Measurements from ENCODE around the gene IRS2. TPM values are rescaled to one million over a fixed set of nuclear protein-coding genes. Genes with fewer than 3 reads are reported as not detected.

IRS2 gene
- total and polyA plus RNA-seq, 4 donors: 4.0 to 9.1 (median 6.7) TPM

GRCh38 chr13:109735436-109735966, 50.9 kb downstream of the IRS2 start:
- DNase-seq (ENCODE audit: low spot score): no peak
- no peak overlapping the region for H3K27ac ChIP-seq (ENCODE audit: low read depth in 1 of 2, low read length in 2 of 2)
- no peaks in the 10 kb centered on the region for H3K9me3 ChIP-seq (ENCODE audit: control insufficient read depth in 4 of 4, low read length in 3 of 4)
- H3K4me1 ChIP-seq (ENCODE audit: control insufficient read depth in 4 of 4, insufficient read depth in 4 of 4, low read length in 3 of 4): no peaks in the 10 kb centered on the region
- WGBS: 91% methylated on average over 4 of the region's 4 CpGs
- H3K27me3 ChIP-seq (ENCODE audit: control insufficient read depth in 4 of 4, insufficient read depth in 4 of 4, low read length in 3 of 4): no peaks in the 10 kb centered on the region
- no peak overlapping the region for H3K9ac ChIP-seq (ENCODE audit: low read depth in 1 of 2, low read length in 2 of 2)
- no peak overlapping the region for H3K4me3 ChIP-seq (ENCODE audit: low read depth in 1 of 3, low read length in 3 of 3)
- TF ChIP-seq HNF4G (IDR thresholded peaks at IDR 0.05) (no peak), ATF3 (IDR thresholded peaks at IDR 0.05) (no peak)
- no peaks in the 10 kb centered on the region for H3K36me3 ChIP-seq (ENCODE audit: control insufficient read depth in 4 of 4, insufficient read depth in 3 of 4, low read depth in 1 of 4, low read length in 3 of 4)

GRCh38 chr13:109734002-109734785, 52.2 kb downstream of the IRS2 start:
- H3K27me3 ChIP-seq (ENCODE audit: control insufficient read depth in 4 of 4, insufficient read depth in 4 of 4, low read length in 3 of 4): no peaks in the 10 kb centered on the region
- no peaks in the 10 kb centered on the region for H3K9me3 ChIP-seq (ENCODE audit: control insufficient read depth in 4 of 4, low read length in 3 of 4)
- H3K36me3 ChIP-seq (ENCODE audit: control insufficient read depth in 4 of 4, insufficient read depth in 3 of 4, low read depth in 1 of 4, low read length in 3 of 4): no peaks in the 10 kb centered on the region
- H3K9ac ChIP-seq (ENCODE audit: low read depth in 1 of 2, low read length in 2 of 2): no peak overlapping the region
- DNase-seq (ENCODE audit: low spot score): no peak
- H3K4me3 ChIP-seq (ENCODE audit: low read depth in 1 of 3, low read length in 3 of 3): no peak overlapping the region
- no peak overlapping the region for H3K27ac ChIP-seq (ENCODE audit: low read depth in 1 of 2, low read length in 2 of 2)
- no peaks in the 10 kb centered on the region for H3K4me1 ChIP-seq (ENCODE audit: control insufficient read depth in 4 of 4, insufficient read depth in 4 of 4, low read length in 3 of 4)
- TF ChIP-seq EGR1 (IDR thresholded peaks at IDR 0.05; ENCODE audit: low read depth in 2 of 2): no peak
- TF ChIP-seq ATF3 (IDR thresholded peaks at IDR 0.05): no peak
- no peak for TF ChIP-seq FOXA2 (IDR thresholded peaks at IDR 0.05)
- no peak for TF ChIP-seq YY1 (IDR thresholded peaks at IDR 0.05)
- no peak for TF ChIP-seq NR2F2 (IDR thresholded peaks at IDR 0.05)
- no peak for TF ChIP-seq ZBTB33 (IDR thresholded peaks at IDR 0.05)
- no peak for TF ChIP-seq HNF4G (IDR thresholded peaks at IDR 0.05)
- no peak for TF ChIP-seq SP1 (IDR thresholded peaks at IDR 0.05)
- TF ChIP-seq FOXA1 (IDR thresholded peaks at IDR 0.05): no peak
- 92% methylated on average over 21 of the region's 21 CpGs for WGBS

GRCh38 chr13:109733550-109733949, 52.8 kb downstream of the IRS2 start:
- DNase-seq (ENCODE audit: low spot score): no peak
- H3K9ac ChIP-seq (ENCODE audit: low read depth in 1 of 2, low read length in 2 of 2): no peak overlapping the region
- no peaks in the 10 kb centered on the region for H3K36me3 ChIP-seq (ENCODE audit: control insufficient read depth in 4 of 4, insufficient read depth in 3 of 4, low read depth in 1 of 4, low read length in 3 of 4)
- 92% methylated on average over 29 of the region's 29 CpGs for WGBS
- H3K4me1 ChIP-seq (ENCODE audit: control insufficient read depth in 4 of 4, insufficient read depth in 4 of 4, low read length in 3 of 4): no peaks in the 10 kb centered on the region
- no peak overlapping the region for H3K27ac ChIP-seq (ENCODE audit: low read depth in 1 of 2, low read length in 2 of 2)
- H3K27me3 ChIP-seq (ENCODE audit: control insufficient read depth in 4 of 4, insufficient read depth in 4 of 4, low read length in 3 of 4): no peaks in the 10 kb centered on the region
- H3K9me3 ChIP-seq (ENCODE audit: control insufficient read depth in 4 of 4, low read length in 3 of 4): no peaks in the 10 kb centered on the region
- H3K4me3 ChIP-seq (ENCODE audit: low read depth in 1 of 3, low read length in 3 of 3): no peak overlapping the region
- TF ChIP-seq HNF4G (IDR thresholded peaks at IDR 0.05): no peak
- TF ChIP-seq NR2F2 (IDR thresholded peaks at IDR 0.05): no peak
- no peak for TF ChIP-seq ZBTB33 (IDR thresholded peaks at IDR 0.05)
- TF ChIP-seq JUND (IDR thresholded peaks at IDR 0.05): no peak
- no peak for TF ChIP-seq GABPA (IDR thresholded peaks at IDR 0.05 in 1 of 2, conservative IDR thresholded peaks at IDR 0.05 in 1 of 2)
- TF ChIP-seq RAD21 (IDR thresholded peaks at IDR 0.05): no peak
- TF ChIP-seq FOXA1 (IDR thresholded peaks at IDR 0.05): no peak
- no peak for TF ChIP-seq REST (IDR thresholded peaks at IDR 0.05)
- no peak for TF ChIP-seq CTCF (IDR thresholded peaks at IDR 0.05; ENCODE audit: low read depth, low read length, missing input control)
- no peak for TF ChIP-seq MAX (IDR thresholded peaks at IDR 0.05)
- no peak for TF ChIP-seq RXRA (IDR thresholded peaks at IDR 0.05)
- no peak for TF ChIP-seq YY1 (IDR thresholded peaks at IDR 0.05)
- no peak for TF ChIP-seq FOXA2 (IDR thresholded peaks at IDR 0.05)
- no peak for TF ChIP-seq SP1 (IDR thresholded peaks at IDR 0.05)
